ENCODE results near the gene GRM7. TPM values are rescaled to one million over a fixed set of nuclear protein-coding genes. Genes with fewer than 3 reads are reported as not detected.

GRM7 gene
- total RNA-seq, 1 donor from 2014 or later, result 0.37 TPM

DNA sequence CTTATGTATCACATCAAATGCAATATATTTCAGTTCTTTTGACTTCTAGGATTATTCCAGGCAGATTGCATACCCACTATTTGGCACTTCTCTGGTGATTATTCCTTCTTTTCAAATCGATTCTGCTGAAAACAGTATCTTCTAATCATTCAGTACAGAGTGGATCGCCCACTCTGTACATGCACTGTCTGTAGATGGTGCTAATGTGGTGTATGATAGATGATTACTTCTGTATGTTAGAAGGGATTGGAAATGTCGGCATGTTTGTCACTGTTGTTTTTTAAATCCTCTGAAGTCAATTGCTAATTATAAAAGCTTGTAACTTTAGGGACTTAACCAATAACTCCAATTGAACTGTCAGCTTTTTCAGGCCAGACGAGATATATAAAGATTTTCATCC, 642.5 kb downstream of the GRM7 start:
- no peak for DNase-seq (ENCODE audit: low spot score)

DNA sequence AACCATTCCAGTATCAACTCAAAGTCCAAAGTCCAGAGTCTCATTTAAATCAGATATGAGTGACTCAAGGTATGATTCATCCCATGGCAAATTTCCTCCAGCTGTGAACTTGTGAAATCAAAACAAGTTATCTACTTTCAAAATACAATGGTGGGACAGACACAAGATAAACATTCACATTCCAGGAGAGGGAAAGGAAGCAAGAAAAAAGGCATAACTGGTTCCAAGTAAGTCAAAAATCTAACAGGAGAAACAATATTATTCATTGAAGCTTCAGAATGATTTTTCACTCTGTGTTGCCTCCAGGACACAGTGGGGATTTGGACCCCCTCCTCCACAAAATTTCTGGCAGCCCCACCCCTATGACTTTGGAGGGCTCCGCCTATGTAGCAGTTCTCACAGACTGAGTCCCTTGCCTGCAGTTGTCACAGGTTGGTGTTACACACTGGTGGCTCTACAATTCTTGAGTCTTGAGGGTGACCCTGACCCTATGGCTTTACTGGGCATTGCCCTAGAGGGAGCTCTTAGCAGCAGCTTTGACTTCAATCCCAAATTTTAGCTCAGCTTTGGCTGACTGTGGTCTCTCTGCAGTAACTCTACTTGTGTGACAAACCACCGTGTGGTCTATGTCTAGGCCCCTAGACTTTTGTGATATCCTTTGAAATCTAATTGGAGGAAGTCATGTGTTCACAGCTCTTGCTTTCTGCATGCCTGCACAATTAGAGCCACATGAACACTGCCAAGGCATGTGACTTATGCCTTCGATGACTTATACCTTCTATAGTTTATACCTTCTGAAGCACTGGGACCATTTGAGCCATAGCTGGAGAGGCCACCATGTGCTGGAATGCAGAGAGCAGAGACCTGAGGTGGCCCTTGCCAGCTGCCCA, 644.2 kb downstream of the GRM7 start:
- DNase-seq (ENCODE audit: low spot score), result peak; percentile 67

DNA sequence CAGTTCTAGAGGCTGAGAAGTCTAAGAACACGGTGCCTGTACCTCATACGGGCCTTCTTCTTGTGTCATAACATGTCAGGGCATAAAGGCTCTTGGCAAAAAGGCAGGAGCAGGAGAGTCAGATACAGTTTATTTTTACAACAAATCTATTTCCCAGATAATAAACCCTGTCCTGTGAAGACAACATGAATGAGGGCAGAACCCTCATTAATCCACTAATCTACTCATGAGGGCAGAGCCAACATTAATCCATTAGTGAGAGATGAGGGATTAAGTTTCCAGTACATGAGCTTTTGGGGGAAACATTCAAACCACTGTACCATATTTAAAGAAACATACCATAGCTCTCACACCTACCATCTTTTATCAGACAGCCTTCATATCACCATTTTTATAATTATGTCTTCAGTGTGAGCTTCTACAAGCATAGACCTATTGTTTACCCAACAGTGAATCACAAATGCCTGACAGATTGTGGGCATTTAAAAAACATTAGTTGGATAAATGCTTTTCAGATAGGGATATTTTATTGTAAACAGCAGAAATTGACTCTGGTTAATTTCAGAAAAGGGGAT, 645.8 kb downstream of the GRM7 start:
- DNase-seq (ENCODE audit: low spot score), result no peak

DNA sequence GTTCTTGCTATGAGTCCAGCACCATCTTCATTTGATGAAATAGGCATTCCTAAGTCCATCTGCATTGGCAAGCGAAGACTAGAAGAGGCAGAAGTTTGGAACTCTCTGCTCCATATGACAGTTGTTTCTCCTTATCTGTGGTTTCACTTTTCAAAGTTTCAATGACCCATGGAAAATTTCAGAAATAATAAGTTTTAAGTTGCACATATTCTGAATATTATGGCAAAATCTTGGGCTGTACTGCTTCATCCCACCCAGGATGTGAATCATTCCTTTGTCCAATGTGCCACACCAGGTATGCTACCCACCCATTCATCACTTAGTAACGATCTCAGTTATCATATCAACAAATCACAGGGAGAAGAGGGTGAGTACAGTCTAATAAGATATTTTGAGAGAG, 647.9 kb downstream of the GRM7 start:
- no peak for DNase-seq (ENCODE audit: low spot score)

DNA sequence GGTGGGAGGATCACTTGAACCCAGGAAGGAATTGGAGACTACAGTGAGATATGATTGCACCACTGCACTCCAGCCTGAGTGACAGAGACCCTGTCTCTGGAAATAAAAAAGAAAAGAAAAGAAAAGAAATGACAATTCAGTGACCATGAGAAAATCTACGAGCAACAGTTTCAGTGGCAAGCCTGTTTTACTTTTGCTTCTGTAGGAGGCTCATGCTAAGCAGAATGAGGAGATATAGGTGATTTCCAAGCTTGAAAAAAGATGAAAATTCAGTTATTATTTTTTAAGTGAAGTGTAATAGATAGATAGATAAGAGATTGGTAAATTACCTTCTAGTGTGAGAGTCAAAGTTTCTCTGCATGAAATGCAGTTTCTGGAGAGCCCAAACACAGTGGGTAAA, 651.1 kb downstream of the GRM7 start:
- DNase-seq (ENCODE audit: low spot score), result no peak

DNA sequence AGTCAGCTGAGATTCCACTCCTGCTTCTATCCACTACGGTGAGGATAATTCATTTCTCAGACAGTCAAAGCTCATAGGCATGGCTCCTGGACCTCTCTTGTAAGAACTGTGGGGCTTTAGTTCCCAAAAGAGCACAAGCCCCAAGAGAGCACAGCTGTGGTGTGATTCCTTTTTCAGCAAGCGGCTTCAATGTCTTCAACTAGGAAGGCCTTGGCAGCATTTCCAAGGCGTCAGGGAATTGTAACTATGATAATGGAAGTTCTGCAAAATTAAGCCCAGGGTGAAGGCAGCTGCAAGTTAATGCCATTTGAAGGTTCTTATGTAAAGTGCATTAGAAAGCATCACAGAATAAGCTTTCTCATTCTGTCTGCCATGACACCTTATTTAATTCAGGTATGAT, 657.1 kb downstream of the GRM7 start:
- no peak for DNase-seq (ENCODE audit: low spot score)

DNA sequence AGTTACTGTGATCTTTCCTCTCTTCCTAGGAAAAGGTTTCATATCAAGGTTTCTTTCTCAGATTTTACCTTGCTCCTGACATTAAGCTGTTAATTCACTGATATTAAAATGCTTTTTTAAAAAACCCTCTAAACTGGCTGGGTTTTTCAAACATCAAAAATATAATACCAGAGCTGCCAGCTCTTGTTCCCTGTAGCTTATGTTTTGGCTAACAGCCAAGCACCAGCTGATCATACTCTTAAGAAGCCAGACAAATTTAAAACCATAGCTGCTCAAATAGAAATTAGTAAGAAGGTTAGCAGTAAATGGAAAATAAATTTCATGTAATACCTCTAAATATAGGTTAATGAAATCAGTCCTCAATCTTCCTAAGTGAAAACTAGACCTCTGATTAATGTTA, 657.5 kb downstream of the GRM7 start:
- no peak for DNase-seq (ENCODE audit: low spot score)

DNA sequence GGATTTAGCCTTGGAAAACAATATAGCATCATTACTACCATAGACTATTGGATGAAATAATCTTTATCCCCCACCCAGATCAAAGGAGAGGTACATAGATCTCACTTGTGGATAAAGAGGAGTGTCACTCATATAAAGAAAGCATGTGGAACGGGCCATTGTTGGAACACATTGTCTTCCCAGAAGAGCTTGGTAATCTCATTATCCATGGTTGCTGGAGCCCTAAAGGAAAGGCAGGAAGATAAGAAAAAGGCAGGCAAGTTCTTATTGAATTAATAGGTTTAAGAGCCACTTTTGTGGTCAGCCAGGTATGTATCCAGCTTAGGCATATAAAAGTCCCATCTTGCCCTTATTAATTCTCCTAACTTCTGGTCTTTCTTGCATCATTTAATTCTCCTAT, 659.1 kb downstream of the GRM7 start:
- no peak for DNase-seq (ENCODE audit: low spot score)

DNA sequence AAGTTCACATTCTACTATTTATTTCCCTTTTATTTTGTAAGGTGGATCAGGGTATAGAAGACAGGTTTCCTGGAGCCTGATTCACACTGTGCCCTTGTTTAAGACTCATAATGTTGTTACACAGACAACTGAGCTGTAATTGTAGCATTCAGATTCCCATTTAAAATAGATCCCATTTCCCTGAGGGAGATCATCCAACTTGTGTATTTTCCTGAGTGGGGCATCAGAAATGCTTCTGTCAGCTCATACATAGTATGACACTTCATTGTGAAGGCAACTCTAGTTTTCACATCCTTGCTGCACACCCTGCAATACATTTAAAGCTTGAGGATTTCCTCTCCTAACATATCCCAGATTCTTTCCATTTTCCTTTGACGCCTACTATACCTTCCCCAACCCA, 659.7 kb downstream of the GRM7 start:
- DNase-seq (ENCODE audit: low spot score), result no peak

DNA sequence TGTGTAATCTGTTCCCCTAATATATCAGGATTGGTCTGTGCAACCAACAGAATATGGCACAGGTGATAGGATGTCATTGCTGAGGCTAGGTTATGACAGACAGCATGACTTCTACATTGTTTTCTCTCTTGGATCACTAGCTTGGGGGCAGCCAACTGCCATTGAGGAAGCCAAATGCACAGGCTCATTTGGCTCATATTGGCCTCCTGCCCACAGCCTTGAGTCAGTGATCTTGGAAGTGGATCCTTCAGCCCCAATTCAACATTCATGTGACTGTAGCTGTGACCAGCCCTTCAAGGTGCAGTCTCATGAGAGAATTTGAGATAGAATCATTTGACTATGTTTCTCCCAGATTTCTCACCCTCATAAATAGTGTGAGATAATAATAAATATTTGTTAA, 675.6 kb downstream of the GRM7 start:
- DNase-seq (ENCODE audit: low spot score), result no peak

DNA sequence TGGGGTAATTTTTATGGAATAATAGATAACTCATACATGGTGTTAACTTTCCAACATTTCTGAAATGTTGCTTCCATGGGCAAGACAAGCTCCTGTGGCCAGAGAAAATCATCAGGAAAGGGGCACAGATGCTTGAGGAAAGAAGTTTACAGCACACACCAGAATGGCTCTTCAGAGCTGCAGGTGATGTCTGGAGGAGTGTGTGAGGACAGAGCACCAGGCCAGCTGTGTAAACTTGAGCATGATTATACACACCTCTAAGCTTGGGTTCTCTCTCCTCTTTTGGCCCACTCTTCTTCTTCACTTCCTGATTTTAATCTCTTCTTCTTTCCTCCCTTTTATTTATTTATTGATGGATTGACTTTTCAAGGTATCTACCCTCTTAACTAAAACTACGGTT, 676.0 kb downstream of the GRM7 start:
- DNase-seq (ENCODE audit: low spot score), result no peak

DNA sequence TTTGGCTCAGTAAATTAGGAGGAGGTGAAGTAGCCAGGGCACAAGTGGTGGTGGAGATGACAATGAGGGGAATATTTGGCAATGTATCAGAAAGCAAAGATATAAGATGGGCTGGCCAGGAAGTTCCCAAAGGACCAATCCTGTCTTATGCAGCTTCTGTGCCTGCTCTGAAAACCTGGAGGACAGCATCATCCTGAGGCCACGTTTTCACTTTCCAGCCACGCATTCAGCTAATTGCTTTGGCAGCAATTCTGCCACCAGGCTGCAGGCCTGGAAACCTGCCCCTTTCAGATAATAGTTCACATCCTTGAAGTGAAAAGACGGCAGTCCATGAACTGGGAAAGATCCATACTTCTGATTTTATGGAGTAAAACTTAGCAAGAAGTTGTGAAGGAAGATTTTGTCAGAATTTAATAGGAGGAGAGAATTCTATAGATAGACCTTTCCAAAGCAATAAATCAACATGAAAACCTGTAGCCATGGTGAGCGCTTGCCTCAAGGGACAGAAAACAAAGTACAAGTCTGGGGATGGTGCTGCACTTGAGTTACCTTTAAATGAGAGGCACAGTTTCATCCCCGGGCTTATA, 682.5 kb downstream of the GRM7 start:
- no peak for DNase-seq (ENCODE audit: low spot score)

DNA sequence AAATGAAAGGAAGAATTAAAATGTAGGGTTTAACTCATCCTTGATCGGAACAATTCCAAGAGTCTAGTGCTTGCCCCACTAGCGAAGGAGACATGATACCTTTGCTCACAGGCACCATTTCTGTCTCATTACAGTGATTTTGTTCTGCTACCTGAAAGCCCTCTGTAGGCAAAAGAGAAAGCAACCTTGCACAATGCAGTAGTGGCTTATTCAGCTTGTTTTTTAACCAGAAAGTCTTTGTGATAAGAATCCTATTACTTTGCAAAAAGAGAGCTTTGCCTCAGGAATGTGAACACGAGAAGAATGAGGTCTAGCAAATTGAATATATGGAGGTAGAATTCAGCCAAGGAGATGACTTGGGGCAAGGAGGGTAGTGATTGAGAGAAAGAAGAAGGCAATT, 684.4 kb downstream of the GRM7 start:
- DNase-seq (ENCODE audit: low spot score), result no peak

DNA sequence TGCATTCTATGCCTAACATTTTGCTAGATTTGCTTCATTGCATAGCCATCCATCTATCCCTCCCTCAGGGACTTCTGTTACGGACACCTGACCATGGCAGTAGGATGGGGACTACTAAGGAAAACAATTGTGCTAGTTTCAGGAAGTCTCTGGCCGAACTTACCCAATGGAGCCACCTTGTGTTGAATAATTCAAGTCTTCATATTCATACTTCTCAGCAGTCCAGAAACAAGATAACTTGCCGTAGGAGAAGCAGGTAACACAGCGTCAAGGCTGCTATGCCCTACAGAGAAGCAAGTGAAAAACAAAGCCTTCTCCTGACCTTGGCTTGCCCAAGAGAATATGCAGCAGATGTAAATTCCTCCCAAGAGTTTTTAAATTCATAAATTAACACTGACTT, 685.3 kb downstream of the GRM7 start:
- no peak for DNase-seq (ENCODE audit: low spot score)

DNA sequence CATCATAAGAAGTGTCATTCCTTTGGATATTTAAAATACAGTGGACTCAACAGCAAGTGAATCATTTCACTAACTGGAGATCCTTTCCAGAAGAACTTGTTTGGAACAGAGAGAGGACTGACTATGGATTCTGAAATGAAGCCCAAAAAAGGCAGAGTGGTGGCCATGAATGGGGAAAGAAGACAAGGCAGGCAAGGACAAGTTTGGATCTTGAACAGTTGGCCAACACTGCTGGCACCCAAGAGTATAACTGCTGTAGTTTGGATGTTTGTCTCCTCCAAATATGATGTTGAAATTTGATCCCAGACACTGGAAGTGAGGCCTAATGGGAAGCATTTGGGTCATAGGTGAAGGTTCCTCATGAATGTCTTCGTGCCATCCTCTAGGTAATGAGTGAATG, 686.9 kb downstream of the GRM7 start:
- DNase-seq (ENCODE audit: low spot score), result no peak

DNA sequence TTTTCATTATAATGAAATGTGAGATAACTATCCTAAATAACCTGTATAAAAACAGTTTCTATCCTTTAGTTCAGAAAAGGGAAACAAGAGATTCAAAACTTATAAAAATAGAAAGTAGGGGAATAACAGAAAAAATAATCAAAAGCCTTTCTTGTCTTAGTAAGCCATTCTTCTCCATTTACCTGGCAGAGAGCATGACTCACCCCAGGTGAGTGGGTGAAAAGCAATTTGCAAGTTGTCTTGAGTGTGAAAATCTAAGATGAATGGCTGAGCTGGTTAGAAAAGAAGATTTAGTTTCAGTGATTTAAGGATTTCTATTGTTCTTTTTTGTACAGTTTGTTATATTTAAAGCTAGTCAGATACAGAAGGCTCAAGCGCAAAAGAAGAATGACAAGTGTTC, 702.0 kb downstream of the GRM7 start:
- no peak for DNase-seq (ENCODE audit: low spot score)

DNA sequence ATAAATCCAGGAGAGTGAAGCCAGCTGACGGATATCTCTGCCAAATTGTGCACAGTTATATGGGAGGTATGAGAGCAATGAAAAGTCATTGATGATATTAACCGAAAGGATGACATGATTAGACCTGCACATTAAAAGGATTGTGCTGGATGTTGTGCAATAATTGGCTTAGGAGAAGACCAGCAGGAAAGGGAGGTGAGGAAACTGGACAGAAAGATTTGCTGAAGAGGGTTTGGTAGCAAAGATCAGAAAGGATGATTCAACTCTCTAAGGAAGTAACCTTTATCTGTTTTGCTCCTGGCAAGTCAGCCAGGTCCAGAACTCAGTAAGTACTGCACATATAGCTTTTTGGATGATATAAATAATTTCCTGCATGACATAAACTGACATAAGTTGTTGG, 704.7 kb downstream of the GRM7 start:
- DNase-seq (ENCODE audit: low spot score), result no peak

DNA sequence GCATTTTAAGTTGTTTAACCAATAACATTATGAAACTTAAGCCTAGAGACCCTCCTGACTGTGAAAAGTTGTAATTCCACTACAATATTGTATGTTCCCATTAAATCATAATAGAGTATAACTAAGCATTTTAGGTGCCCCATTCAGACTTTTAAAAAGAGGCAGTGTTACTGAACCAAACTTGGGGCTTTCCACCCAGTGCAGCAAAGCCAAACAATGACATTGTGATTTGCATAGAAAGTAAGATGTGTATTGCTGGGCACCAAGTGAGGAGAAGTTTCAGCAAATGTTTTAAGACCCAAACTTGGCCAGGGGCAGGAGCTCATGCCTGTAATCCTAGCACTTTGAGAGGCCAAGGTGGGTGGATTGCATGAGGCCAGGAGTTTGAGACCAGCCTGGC, 706.2 kb downstream of the GRM7 start:
- no peak for DNase-seq (ENCODE audit: low spot score)

DNA sequence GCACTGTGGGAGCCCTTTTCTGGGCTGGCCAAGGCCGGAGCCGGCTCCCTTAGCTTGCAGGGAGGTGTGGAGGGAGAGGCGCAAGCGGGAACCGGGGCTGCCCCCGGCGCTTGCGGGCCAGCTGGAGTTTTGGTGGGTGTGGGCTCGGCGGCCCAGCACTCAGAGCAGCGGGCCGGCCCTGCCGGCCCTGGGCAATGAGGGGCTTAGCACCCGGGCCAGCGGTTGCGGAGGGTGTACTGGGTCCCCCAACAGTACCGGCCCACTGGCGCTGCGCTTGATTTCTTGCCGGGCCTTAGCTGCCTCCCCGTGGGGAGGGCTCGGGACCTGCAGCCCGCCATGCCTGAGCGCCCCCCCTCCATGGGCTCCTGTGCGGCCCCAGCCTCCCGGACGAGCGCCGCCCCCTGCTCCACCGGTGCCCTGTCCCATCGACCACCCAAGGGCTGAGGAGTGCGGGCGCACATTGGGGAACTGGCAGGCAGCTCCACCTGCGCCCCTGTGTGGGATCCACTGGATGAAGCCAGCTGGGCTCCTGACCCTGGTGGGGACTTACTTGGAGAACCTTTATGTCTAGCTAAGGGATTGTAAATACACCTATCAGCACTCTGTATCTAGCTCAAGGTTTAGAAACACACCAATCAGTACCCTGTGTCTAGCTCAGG, 707.7 kb downstream of the GRM7 start:
- DNase-seq (ENCODE audit: low spot score), result no peak

DNA sequence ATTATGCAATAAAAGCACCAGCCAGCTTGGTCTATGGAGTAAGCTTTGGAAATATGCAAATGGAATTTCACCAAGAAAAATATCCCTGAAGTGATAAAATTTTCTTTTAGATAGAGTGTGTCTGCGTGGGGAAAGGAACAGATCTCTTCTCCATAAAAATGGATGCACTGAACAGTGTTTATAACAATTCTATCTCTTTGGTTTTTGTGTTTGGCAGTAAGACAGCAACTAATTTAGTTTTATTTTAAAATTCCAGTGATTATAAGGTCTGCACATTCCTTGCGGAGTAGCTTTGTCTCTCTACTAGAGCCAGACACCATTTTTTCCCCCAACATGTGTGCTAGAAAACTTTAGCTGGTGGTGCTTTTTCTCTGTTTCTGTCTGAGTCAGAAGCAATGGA, 712.4 kb downstream of the GRM7 start:
- DNase-seq (ENCODE audit: low spot score), result no peak

DNA sequence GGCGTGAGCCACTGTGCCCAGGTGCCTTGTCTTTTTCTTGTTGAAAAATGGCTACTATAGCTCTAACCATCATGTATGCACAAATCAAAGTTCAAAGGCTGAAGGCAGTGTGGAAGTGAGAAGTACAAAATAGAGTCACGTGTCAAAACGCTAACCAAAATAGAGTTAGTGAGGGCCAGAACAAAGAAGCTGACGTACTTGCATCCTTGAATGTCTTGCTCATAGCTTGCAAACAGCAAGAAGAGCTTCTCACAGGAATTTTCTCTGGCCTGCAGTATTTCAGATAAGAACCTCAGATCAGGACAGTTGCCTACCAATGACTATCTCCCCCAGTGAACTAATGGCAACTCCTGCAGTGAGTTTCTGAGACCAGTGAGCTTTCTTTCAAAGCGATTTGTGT, 713.5 kb downstream of the GRM7 start:
- DNase-seq (ENCODE audit: low spot score), result peak; percentile 12

DNA sequence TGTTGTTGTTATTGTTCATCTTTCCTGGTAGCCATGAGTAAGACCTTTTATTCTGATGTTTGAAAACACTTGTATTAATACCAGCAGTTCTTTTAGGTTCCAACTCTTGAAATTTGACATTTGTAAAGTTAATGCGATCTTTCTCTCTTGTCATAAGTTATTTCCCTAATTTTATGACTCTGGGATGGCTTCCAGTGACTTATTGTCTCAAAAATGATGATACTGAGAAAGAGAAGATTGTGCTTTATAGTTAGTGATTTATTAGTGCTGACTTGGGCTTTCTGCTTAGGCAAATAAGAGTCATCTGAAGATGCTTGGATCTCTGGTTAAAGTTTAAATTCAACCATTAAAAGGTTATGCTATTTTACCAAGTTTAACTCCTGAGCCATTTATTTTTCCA, 715.2 kb downstream of the GRM7 start:
- no peak for DNase-seq (ENCODE audit: low spot score)

DNA sequence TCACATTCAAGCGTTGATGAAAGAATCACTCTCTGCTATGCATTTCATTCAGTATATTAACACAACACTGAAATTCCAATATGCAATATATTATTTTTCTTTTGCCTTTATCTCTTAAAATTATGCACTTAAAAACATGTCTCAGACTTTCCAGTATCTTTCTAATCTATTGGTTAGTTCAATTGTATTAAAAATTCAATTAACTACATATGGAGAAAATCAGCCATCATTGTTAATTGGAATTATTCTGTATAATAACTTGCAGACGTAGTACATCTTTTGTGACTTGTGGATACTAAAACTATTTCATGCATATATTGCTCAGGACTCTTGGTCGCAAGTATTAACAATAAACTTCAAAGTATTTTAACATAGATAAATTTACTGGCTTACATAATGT, 715.6 kb downstream of the GRM7 start:
- no peak for DNase-seq (ENCODE audit: low spot score)
